Common myeloid progenitor, CD34-positive (primary cell): ENCODE data around the gene MAST2.
A peak's percentile ranks its signal among the peaks of the same experiment; 100 is the strongest.

Experiments
- CTCF ChIA-PET: fragments of 350-600 bp; sonication (Branson Sonifier 250); formaldehyde crosslinking; loops from one replicate; lab custom pipeline; 2021; ENCODE audit warnings: antibody characterized with exemption; lab: Charles Lee
- POLR2A ChIA-PET: fragments of 350-600 bp; sonication (Branson Sonifier 250); formaldehyde crosslinking; loops from one replicate; lab custom pipeline; 2021; ENCODE audit warnings: antibody characterized with exemption; lab: Charles Lee
- DNase-seq, 3 donors: peaks; one replicate each; pipeline versions ENCODE4 v3.0.0 to v3.0.0-alpha.2; 2013
- H3K27ac ChIP-seq, 2 experiments: 1 replicate in 1 of 2; 2 replicates in 1 of 2; pipeline ENCODE4 v1.7.0; 2013; ENCODE audit warnings: inconsistent platforms in 2 of 2, low read length in 2 of 2, mild to moderate bottlenecking in 2 of 2, low read depth in 1 of 2, moderate library complexity in 1 of 2; ENCODE audit not compliant: severe bottlenecking in 2 of 2, insufficient read depth in 1 of 2, poor library complexity in 1 of 2
- H3K27me3 ChIP-seq, 5 experiments: replicated peaks in 2 of 5; 1 replicate in 3 of 5; 2 replicates in 2 of 5; pipeline versions ENCODE4 v1.6.1 to v1.7.0; 2013; ENCODE audit warnings: low read length in 4 of 5, mild to moderate bottlenecking in 2 of 5, moderate library complexity in 2 of 5, inconsistent platforms in 1 of 5; ENCODE audit not compliant: insufficient read depth in 5 of 5, control insufficient read depth in 4 of 5
- H3K36me3 ChIP-seq, 4 experiments: 1 replicate in 2 of 4; 2 replicates in 2 of 4; pipeline versions ENCODE4 v1.6.1 to v1.7.0; 2013; ENCODE audit warnings: low read length in 3 of 4, control low read depth in 1 of 4, mild to moderate bottlenecking in 1 of 4; ENCODE audit not compliant: control insufficient read depth in 4 of 4, insufficient read depth in 4 of 4
- H3K4me1 ChIP-seq, 4 experiments: 1 replicate in 3 of 4; 2 replicates in 1 of 4; pipeline versions ENCODE4 v1.6.1 to v1.7.1; 2013; ENCODE audit warnings: low read length in 3 of 4, mild to moderate bottlenecking in 3 of 4, control low read depth in 1 of 4, inconsistent platforms in 1 of 4, moderate library complexity in 1 of 4; ENCODE audit not compliant: control insufficient read depth in 4 of 4, insufficient read depth in 4 of 4; ENCODE audit errors: control extremely low read depth in 1 of 4
- H3K4me3 ChIP-seq, 7 experiments: 1 replicate in 4 of 7; 2 replicates in 3 of 7; pipeline versions ENCODE4 v1.5.1 to v1.7.0; 2013; ENCODE audit warnings: mild to moderate bottlenecking in 7 of 7, low read length in 6 of 7, moderate library complexity in 6 of 7, inconsistent platforms in 2 of 7, low read depth in 2 of 7, control low read depth in 1 of 7; ENCODE audit not compliant: insufficient read depth in 4 of 7, control insufficient read depth in 1 of 7; ENCODE audit errors: extremely low read depth in 1 of 7
- H3K9me3 ChIP-seq, 5 experiments: 1 replicate in 4 of 5; 2 replicates in 1 of 5; pipeline versions ENCODE4 v1.6.1 to v1.7.1; 2013; ENCODE audit warnings: low read length in 4 of 5, mild to moderate bottlenecking in 2 of 5, inconsistent platforms in 1 of 5, low read depth in 1 of 5, moderate library complexity in 1 of 5; ENCODE audit not compliant: control insufficient read depth in 4 of 5, insufficient read depth in 2 of 5; ENCODE audit errors: control extremely low read depth in 1 of 5
- WGBS: methylation state at CpG from one replicate; pipeline ENCODE4 v1.1.5; 2013; ENCODE audit not compliant: insufficient coverage; 5-methylcytosine and 5-hydroxymethylcytosine counted together

MAST2 gene

DNA sequence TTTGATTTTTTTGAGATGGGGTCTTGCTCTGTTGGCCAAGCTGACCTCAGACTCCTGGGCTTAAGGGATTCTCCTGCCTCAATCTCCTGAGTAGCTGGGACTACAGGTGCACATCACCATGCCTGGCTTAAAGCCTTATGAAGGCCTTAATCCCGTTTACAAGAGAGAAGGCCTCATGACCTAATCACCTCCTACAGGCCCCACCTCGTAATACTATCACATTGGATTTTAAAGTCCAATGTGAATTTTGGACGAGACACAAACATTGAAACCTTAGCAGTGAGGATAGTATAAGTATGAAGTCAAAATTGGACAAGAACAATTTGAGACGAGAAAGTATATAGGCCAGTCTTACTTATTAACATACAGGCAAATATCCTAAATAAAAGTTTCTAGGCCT, 73.9 kb downstream of the MAST2 start:
- no peaks in the 10 kb centered on the region for H3K27me3 ChIP-seq
- peaks cover 0 to 3% (median 0%) of the 10 kb centered on the region in 4 experiments for H3K4me1 ChIP-seq
- no peaks in the 10 kb centered on the region for H3K9me3 ChIP-seq
- CTCF ChIA-PET, result no interaction called here
- POLR2A ChIA-PET, result no interaction called here
- DNase-seq, result no peak
- H3K27ac ChIP-seq, result no peak overlapping the region
- 100% methylated on average over 1 of the region's 4 CpGs for WGBS
- no peaks in the 10 kb centered on the region for H3K36me3 ChIP-seq
- H3K4me3 ChIP-seq, result no peak overlapping the region

DNA sequence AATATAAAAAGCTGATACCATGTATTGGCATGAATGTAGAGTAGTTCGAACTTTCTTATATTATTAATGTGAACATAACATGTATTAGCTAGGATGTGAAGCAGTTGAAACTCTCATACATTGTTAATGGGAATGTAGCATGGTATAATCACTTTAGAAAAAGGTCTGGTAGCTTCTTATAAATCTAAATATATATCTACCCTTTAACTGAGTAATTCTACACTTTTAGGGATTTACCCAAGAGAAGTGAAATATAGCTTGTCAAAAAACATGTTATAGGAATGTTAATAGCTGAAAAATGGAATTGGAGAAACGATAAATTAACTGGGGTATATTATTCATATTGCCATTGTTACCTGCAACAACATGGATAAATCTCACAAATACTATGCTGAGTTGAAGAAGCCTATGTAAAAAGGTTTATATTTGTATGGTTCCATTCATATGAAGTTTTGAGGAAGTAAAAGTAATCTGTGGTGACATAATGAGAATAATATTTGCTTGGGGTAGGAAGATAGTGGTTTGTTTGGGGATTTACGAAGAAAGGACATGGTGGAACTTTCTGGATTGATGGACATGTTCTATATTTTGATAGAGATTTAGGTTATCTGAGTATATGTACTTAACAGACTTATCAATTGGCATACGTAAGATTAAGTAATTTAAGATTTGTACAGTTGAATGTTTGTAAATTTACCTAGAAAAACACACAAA, 76.6 kb downstream of the MAST2 start:
- peaks cover 0 to 3% (median 0%) of the 10 kb centered on the region in 4 experiments for H3K36me3 ChIP-seq
- ChIA-PET POLR2A (no interaction called here), CTCF (interaction anchor here (0.7 kb wide), 1 partner anchor 309 kb away, joined by 3 read pairs; no protein-coding TSS in a partner anchor)
- H3K27me3 ChIP-seq, result no peaks in the 10 kb centered on the region
- DNase-seq, result peak in 1 of 3 donors; percentile 16
- H3K27ac ChIP-seq, result no peak overlapping the region
- peaks cover 0 to 3% (median 0%) of the 10 kb centered on the region in 4 experiments for H3K4me1 ChIP-seq
- WGBS, result 100% methylated on average over 1 of the region's 4 CpGs
- H3K9me3 ChIP-seq, result no peaks in the 10 kb centered on the region
- H3K4me3 ChIP-seq, result no peak overlapping the region

DNA sequence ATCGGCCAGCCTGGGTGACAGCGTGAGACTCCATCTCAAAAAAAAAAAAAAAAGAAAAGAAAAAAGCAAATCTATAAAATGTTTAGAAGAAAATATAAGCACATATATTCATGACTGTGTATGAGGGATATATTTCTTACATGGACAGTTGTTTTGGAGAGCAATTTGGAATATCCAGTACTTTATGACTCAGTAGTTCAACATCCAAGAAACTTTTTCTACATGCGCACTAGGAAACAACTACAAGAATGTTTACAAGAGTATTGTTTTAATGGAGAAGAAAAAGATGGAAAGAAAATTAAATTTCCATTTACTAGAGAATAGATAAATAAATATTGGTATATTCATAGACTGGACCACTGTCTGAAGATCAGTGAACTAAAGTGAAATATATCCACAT, 77.5 kb downstream of the MAST2 start:
- Histone ChIP-seq H3K27ac (no peak overlapping the region), H3K4me3 (no peak overlapping the region), H3K4me1 (peaks cover 0 to 2% (median 0%) of the 10 kb centered on the region in 4 experiments), H3K9me3 (no peaks in the 10 kb centered on the region), H3K36me3 (peaks cover 0 to 3% (median 0%) of the 10 kb centered on the region in 4 experiments), H3K27me3 (no peaks in the 10 kb centered on the region)
- no peak for DNase-seq
- ChIA-PET CTCF (no interaction called here), POLR2A (no interaction called here)
- no CpG with 5 or more reads among the region's 3 CpGs for WGBS

DNA sequence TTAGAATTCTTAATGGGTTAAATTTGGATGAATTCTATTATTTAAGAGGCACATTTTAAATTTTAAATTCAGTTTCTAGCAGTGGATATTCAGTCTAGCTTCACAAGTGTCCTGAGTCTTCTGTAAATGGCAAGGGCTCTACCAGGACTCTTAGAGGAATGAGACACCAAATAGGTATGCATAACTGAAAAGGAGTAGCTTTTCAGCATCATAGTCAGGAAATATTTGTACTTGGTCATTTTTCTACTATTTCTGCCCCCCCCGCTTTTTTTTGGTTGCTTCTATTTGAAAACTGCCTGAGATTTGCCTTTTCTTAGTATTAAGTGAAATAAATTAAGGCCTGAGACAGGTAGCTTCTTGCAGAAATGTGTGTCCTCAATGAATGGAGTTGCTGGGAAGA, 80.2 kb downstream of the MAST2 start:
- Histone ChIP-seq H3K27me3 (no peaks in the 10 kb centered on the region), H3K4me1 (no peaks in the 10 kb centered on the region), H3K9me3 (no peaks in the 10 kb centered on the region), H3K27ac (no peak overlapping the region), H3K36me3 (peaks cover 0 to 3% (median 0%) of the 10 kb centered on the region in 4 experiments), H3K4me3 (no peak overlapping the region)
- no peak for DNase-seq
- POLR2A ChIA-PET, result no interaction called here
- WGBS, result no CpG with 5 or more reads among the region's 1 CpG
- CTCF ChIA-PET, result interaction anchor here (1.4 kb wide), 1 partner anchor 371 kb away, joined by 4 read pairs; no protein-coding TSS in a partner anchor

DNA sequence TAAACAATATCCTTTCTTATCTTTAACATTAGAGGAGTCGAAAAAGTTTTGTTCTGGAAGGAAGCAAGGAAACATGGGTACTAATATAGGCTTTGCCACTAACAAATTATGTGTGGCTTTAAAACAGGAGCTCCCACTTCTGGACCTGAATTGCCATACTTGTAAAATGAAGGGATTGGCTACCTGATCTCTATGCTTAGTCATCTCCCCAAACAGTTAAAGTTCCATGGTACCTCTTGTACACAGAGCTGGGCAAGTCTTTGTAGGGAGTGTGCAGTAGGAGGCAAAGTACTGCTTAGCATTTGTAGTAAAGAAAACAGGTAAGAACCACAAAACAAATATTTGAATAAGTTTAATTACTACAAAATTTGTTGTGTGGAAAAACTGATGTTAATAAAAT, 81.3 kb downstream of the MAST2 start:
- H3K27me3 ChIP-seq, result no peaks in the 10 kb centered on the region
- WGBS, result no CpG with 5 or more reads among the region's 1 CpG
- peaks cover 0 to 3% (median 0%) of the 10 kb centered on the region in 4 experiments for H3K36me3 ChIP-seq
- H3K4me3 ChIP-seq, result no peak overlapping the region
- ChIA-PET CTCF (interaction anchor here (0.6 kb wide), 1 partner anchor 111 kb away, joined by 4 read pairs; no protein-coding TSS in a partner anchor), POLR2A (no interaction called here)
- no peaks in the 10 kb centered on the region for H3K4me1 ChIP-seq
- no peak for DNase-seq
- H3K27ac ChIP-seq, result no peak overlapping the region
- H3K9me3 ChIP-seq, result no peaks in the 10 kb centered on the region

DNA sequence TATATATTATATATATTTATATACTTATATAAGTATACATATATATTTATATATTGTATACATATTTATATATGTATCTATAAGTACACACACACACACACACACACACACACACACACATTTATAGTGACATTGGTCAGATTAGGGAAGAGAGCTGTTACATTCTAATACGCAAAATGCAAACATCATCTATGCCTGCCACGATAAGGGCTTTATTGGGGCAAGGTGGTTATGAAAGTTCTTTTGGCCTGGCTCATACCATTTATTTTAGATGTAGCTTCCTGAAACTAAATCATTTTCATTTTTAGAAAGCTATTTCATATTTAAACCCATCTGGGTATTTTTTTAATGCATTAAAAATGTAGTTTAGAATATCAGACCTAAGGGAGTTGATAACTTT, 82.8 kb downstream of the MAST2 start:
- no peaks in the 10 kb centered on the region for H3K4me1 ChIP-seq
- CTCF ChIA-PET, result interaction anchor here (1.1 kb wide), 1 partner anchor 28 kb away, joined by 3 read pairs; no protein-coding TSS in a partner anchor

DNA sequence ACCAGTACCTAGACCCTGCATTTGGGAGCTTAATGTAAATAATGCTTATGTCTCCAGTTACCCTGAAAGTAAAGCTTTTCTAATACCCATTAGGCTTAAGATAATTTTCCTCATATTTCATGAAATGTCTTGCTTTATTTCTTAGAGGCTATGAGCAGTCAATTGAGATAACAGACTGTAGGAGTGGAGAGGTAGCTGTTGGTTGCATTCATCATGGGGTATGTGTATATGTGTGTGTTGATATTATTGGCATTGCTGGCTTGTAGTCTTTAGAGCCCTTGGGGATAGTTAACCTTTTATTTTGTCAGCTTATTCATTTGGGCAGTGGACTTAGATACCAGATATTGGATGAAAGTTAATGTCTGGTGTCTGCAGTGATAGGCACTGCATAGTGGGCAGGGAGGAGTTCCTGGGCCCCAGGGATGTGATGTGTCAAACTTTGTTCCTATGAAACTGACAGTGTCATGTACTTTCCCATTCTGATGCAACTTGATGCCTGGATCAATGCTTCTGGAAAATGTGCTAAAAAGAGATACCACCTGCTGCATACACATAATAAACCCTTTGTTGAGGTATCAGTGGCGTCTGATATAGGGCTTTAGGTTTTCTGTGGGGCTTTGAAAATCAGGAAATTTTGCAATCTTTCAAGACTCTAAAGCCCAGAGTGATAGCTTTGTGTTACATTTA, 83.9 kb downstream of the MAST2 start:
- POLR2A ChIA-PET, result no interaction called here
- CTCF ChIA-PET, result interaction anchor here (1.1 kb wide), 1 partner anchor 27 kb away, joined by 3 read pairs; no protein-coding TSS in a partner anchor

More for the DNA sequence above, 82.8 kb downstream of the MAST2 start:
- POLR2A ChIA-PET, result no interaction called here
- WGBS, result no CpG with 5 or more reads among the region's 2 CpGs
- peak in 1 of 3 donors; percentile 8 for DNase-seq
- Histone ChIP-seq H3K27ac (no peak overlapping the region), H3K4me3 (no peak overlapping the region), H3K36me3 (peaks cover 0 to 3% (median 1%) of the 10 kb centered on the region in 4 experiments), H3K27me3 (no peaks in the 10 kb centered on the region), H3K9me3 (no peaks in the 10 kb centered on the region)

More for the DNA sequence above, 83.9 kb downstream of the MAST2 start:
- Histone ChIP-seq H3K27ac (no peak overlapping the region), H3K27me3 (no peaks in the 10 kb centered on the region), H3K36me3 (peaks cover 0 to 3% (median 1%) of the 10 kb centered on the region in 4 experiments), H3K9me3 (no peaks in the 10 kb centered on the region), H3K4me3 (no peak overlapping the region), H3K4me1 (no peaks in the 10 kb centered on the region)
- 100% methylated on average over 1 of the region's 1 CpG for WGBS
- no peak for DNase-seq
